HepG2 (cell line): ENCODE results near the gene LHX1. TPM values are rescaled to one million over a fixed set of nuclear protein-coding genes. Genes with fewer than 3 reads are reported as not detected.

Source experiments
- ATAC-seq: fragments of 200-7000 bp; cut with Tn5 transposase; 3 replicates; pipeline ENCODE4 v1.9.1; 2020; ENCODE audit warnings: mild to moderate bottlenecking, moderate library complexity
- BruUV-seq: library from RNA; stranded (reverse); fragments of 400-500 nt; replicated peaks from 2 replicates; lab custom pipeline; 2021; lab: Mats Ljungman, UMichigan
- CTCF ChIA-PET: fragments of 300-600 bp; formaldehyde crosslinking; extraction: SDS; loops from one replicate; lab custom pipeline; 2021; ENCODE audit warnings: low total read pairs, inconsistent platforms, low intra/inter-chr PET ratio; lab: Yijun Ruan, JAX
- POLR2A ChIA-PET: fragments of 350-600 bp; sonication (Branson Sonifier 250); formaldehyde crosslinking; loops from one replicate; lab custom pipeline; 2020; ENCODE audit warnings: antibody characterized with exemption, inconsistent platforms; lab: Yijun Ruan, JAX
- DNase-seq: peaks from one replicate; pipeline ENCODE4 v3.0.0-alpha.2; 2015; ENCODE audit warnings: low spot score
- FAIRE-seq: peaks from 3 replicates; lab custom pipeline; 2011; peaks lifted over from hg19 to GRCh38; lab: Jason Lieb, UNC
- H2AFZ ChIP-seq: one replicate; pipeline ENCODE4 v1.6.1; 2011; ENCODE audit warnings: low read length, inconsistent platforms
- H3K27ac ChIP-seq: fragments of 300-600 bp; 3 replicates; pipeline ENCODE4 v1.8.0; 2011; ENCODE audit warnings: mixed run types, mild to moderate bottlenecking, mixed read lengths, low read length, inconsistent platforms; ENCODE audit not compliant: insufficient read depth; ENCODE audit errors: extremely low read length
- H3K27me3 ChIP-seq, 2 experiments: fragments of 200-600 bp in 1 of 2; 2 replicates in 1 of 2; 3 replicates in 1 of 2; pipeline versions ENCODE4 v1.6.0 to v1.8.0; 2011; ENCODE audit warnings: low read length in 2 of 2, mild to moderate bottlenecking in 2 of 2, moderate library complexity in 2 of 2, inconsistent platforms in 1 of 2; ENCODE audit not compliant: insufficient read depth in 2 of 2, control insufficient read depth in 1 of 2
- H3K36me3 ChIP-seq, 2 experiments: fragments of 200-600 bp in 1 of 2; replicated peaks in 1 of 2; 2 replicates in 1 of 2; 3 replicates in 1 of 2; pipeline versions ENCODE4 v1.5.1 to v1.8.0; 2011; ENCODE audit warnings: low read length in 2 of 2, inconsistent platforms in 1 of 2; ENCODE audit not compliant: insufficient read depth in 2 of 2, control insufficient read depth in 1 of 2
- H3K4me1 ChIP-seq: 2 replicates; pipeline ENCODE4 v1.5.1; 2012; ENCODE audit warnings: low read length, inconsistent platforms; ENCODE audit not compliant: insufficient read depth
- H3K4me2 ChIP-seq: 2 replicates; pipeline ENCODE4 v1.6.0; 2011; ENCODE audit warnings: low read depth, low read length, inconsistent platforms
- H3K4me3 ChIP-seq, 3 experiments: fragments of 200-600 bp in 1 of 3; sonication (generic), shearing (Covaris generic) in 1 of 3; replicated peaks in 1 of 3; 2 replicates each; pipeline ENCODE4 v1.5.1; 2011 to 2016; ENCODE audit warnings: low read length in 3 of 3, inconsistent platforms in 2 of 3, low read depth in 2 of 3, mild to moderate bottlenecking in 2 of 3, control low read depth in 1 of 3, mixed read lengths in 1 of 3; ENCODE audit not compliant: insufficient read depth in 1 of 3
- H3K79me2 ChIP-seq: one replicate; pipeline ENCODE4 v1.6.1; 2011; ENCODE audit warnings: low read length, inconsistent platforms; ENCODE audit not compliant: insufficient read depth
- H3K9ac ChIP-seq: 2 replicates; pipeline ENCODE4 v1.6.0; 2011; ENCODE audit warnings: mild to moderate bottlenecking, low read depth, low read length, inconsistent platforms; ENCODE audit not compliant: insufficient read depth
- H3K9me3 ChIP-seq: 2 replicates; pipeline ENCODE4 v1.5.1; 2012; ENCODE audit warnings: mild to moderate bottlenecking, low read length
- H4K20me1 ChIP-seq: 2 replicates; pipeline ENCODE4 v1.6.0; 2011; ENCODE audit warnings: inconsistent platforms, mild to moderate bottlenecking, low read length, moderate library complexity; ENCODE audit not compliant: insufficient read depth
- BORCS8-MEF2B ChIP-seq: sonication (generic); formaldehyde crosslinking; IDR thresholded peaks from 2 replicates; pipeline ENCODE4 v1.8.0; 2022; ENCODE audit warnings: mild to moderate bottlenecking, missing genetic modification reagents
- FLYWCH1 ChIP-seq: sonication (generic); formaldehyde crosslinking; IDR thresholded peaks from 2 replicates; pipeline ENCODE4 v1.8.1; 2023; ENCODE audit warnings: mild to moderate bottlenecking, missing genetic modification reagents
- HMG20A ChIP-seq: IDR thresholded peaks from 2 replicates; pipeline ENCODE4 v1.6.1; 2016; ENCODE audit warnings: borderline replicate concordance
- MTF2 ChIP-seq: sonication (generic); formaldehyde crosslinking; IDR thresholded peaks from 2 replicates; pipeline ENCODE4 v1.5.0; 2020; ENCODE audit warnings: missing genetic modification reagents, borderline replicate concordance
- SKI ChIP-seq: fragments of 450-650 bp; IDR thresholded peaks from one replicate; pipeline ENCODE4 v1.6.1; 2018; ENCODE audit warnings: mild to moderate bottlenecking; ENCODE audit not compliant: partially characterized antibody
- ZNF570 ChIP-seq: sonication (generic); formaldehyde crosslinking; IDR thresholded peaks from 2 replicates; pipeline ENCODE4 v1.4.0; 2020; ENCODE audit warnings: mild to moderate bottlenecking, missing genetic modification reagents, borderline replicate concordance
- WGBS: methylation state at CpG from one replicate; pipeline ENCODE4 v1.1.6; 2017; ENCODE audit warnings: low lambda C conversion rate; 5-methylcytosine and 5-hydroxymethylcytosine counted together
- in situ Hi-C: cut with HindIII; loops from 2 replicates; pipeline ENCODE4 v1.10.0; 2017; ENCODE audit warnings: low pct_unique_long_range_greater_than_20kb; ENCODE audit not compliant: extremely low pct_ligation_motif_present
- intact Hi-C: fragments of 100-400 bp; cut with micrococcal nuclease; formaldehyde crosslinking; loops from one replicate; pipeline ENCODE4 v1.10.0; 2022; ENCODE audit not compliant: unreplicated experiment
- polyA plus RNA-seq, 8 experiments: library from polyadenylated mRNA; depleted of rRNA in 3 of 8; stranded (reverse) in 7 of 8; unstranded in 1 of 8; fragments of >200 nt; fragmentation: Illumina TruSeq in 4 of 8; extraction: Trizol in 4 of 8; gene quantifications; 2 replicates each; pipeline versions ENCODE4 v1.2.1 to v1.2.3, GENCODE V29; 2011 to 2016; ENCODE audit warnings: low read depth in 4 of 8, missing spikeins in 1 of 8, mixed read lengths in 1 of 8; ENCODE audit not compliant: insufficient read depth in 1 of 8
- total RNA-seq, 5 experiments: library from RNA; depleted of rRNA; stranded (reverse); fragments of >200 nt; fragmentation: Illumina TruSeq; extraction: Trizol; gene quantifications; 2 replicates each; pipeline ENCODE4 v1.2.3, GENCODE V29; 2016; ENCODE audit warnings: low read depth in 1 of 5
- TF ChIP-seq, protein P1 (sequence below), 2 experiments: sonication (generic) in 1 of 2; formaldehyde crosslinking in 1 of 2; IDR thresholded peaks; 2 replicates each; pipeline versions ENCODE4 v1.6.1 to v1.9.0; 2014 to 2022; ENCODE audit warnings: antibody characterized with exemption in 1 of 2, borderline replicate concordance in 1 of 2, inconsistent platforms in 1 of 2, low read depth in 1 of 2, missing genetic modification reagents in 1 of 2
- TF ChIP-seq, protein P2 (sequence below): sonication (generic); formaldehyde crosslinking; IDR thresholded peaks from 2 replicates; pipeline ENCODE4 v1.4.0; 2020; ENCODE audit warnings: mild to moderate bottlenecking, missing genetic modification reagents
- TF ChIP-seq, protein P3 (sequence below): sonication (generic); formaldehyde crosslinking; IDR thresholded peaks from 2 replicates; pipeline ENCODE4 v1.4.0; 2020; ENCODE audit warnings: missing genetic modification reagents
- TF ChIP-seq, protein P4 (sequence below): sonication (generic); formaldehyde crosslinking; IDR thresholded peaks from 2 replicates; pipeline ENCODE4 v1.4.0; 2020; ENCODE audit warnings: mild to moderate bottlenecking, missing genetic modification reagents

The LHX1 gene
- total and polyA plus RNA-seq, 2 of the 13 experiments (the other 11 are each of a cell fraction or from before 2014, with no cell fraction given), result not detected

DNA sequence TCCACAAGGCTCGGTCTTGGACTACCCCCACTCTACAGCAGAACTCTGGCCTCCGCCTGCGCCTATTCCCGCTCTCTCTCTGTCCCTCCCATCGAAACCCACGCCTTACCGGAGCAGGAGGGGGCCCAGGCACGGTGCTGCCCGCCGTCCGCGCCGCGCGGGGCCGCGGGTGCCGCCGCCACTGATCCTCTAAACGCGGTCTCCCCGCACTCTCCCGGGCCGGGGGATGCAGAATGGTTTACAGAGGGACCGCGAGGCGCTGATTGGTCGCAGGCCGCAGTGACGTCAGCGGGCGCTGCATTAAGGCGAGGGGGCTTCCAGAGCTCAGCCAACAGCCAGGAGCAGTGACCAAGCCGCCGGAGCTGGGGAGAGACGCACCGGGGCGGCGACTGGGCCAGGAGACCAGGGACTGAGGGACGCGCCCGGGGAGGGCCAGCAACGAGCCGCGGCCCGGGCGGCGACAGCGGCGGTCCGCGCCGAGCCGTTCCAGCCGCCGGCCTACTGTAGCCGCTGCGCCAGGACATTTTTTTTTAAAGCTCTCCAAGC lies 747 bp upstream of the LHX1 start (continued):
- TF ChIP-seq, protein P1, sequence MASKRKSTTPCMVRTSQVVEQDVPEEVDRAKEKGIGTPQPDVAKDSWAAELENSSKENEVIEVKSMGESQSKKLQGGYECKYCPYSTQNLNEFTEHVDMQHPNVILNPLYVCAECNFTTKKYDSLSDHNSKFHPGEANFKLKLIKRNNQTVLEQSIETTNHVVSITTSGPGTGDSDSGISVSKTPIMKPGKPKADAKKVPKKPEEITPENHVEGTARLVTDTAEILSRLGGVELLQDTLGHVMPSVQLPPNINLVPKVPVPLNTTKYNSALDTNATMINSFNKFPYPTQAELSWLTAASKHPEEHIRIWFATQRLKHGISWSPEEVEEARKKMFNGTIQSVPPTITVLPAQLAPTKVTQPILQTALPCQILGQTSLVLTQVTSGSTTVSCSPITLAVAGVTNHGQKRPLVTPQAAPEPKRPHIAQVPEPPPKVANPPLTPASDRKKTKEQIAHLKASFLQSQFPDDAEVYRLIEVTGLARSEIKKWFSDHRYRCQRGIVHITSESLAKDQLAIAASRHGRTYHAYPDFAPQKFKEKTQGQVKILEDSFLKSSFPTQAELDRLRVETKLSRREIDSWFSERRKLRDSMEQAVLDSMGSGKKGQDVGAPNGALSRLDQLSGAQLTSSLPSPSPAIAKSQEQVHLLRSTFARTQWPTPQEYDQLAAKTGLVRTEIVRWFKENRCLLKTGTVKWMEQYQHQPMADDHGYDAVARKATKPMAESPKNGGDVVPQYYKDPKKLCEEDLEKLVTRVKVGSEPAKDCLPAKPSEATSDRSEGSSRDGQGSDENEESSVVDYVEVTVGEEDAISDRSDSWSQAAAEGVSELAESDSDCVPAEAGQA (IDR thresholded peaks at IDR 0.05; ENCODE audit: low read depth), result no peak
- TF ChIP-seq, protein P1 (CRISPR knock-in tag; IDR thresholded peaks at IDR 0.05; ENCODE audit: borderline replicate concordance), result no peak
- no peak; the same call in 1 of the 2 replicates for TF ChIP-seq MTF2 (CRISPR knock-in tag)
- TF ChIP-seq BORCS8-MEF2B (CRISPR knock-in tag), result no peak
- TF ChIP-seq, all 625 proteins: peak for 3

DNA sequence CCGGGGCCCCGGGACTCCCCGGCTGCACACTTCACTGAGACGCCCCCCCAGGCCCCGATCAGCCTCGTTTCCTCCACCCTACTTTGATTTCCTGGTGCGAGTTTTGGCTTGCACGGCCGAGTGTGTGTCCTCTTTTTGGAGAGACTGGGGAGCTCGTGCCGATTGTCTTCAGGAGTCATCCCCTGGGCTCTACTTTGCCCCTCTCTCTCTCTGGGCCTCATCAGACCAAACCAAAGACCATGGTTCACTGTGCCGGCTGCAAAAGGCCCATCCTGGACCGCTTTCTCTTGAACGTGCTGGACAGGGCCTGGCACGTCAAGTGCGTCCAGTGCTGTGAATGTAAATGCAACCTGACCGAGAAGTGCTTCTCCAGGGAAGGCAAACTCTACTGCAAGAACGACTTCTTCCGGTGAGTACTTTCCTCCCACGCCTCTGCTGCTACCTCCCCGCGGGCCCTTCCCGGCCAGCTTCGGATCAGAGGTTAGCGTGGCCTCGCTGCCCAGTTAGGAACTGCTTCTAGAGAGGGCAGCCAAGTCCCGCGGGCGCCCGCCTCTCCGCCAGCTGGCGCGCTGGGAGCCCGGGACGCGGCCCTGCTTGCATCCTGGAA lies 787 bp downstream of the LHX1 start:
- Histone ChIP-seq H3K36me3 (no peaks in the 10 kb centered on the region), H3K27ac (no peak overlapping the region), H3K79me2 (no peaks in the 10 kb centered on the region), H3K4me2 (peak overlapping the region; percentile 52), H3K9me3 (no peaks in the 10 kb centered on the region), H3K27me3 (peaks cover 47 to 89% of the 10 kb centered on the region in 2 experiments), H2AFZ (no peak overlapping the region), H3K4me1 (peaks cover 57% of the 10 kb centered on the region), H3K4me3 (peak overlapping the region in 1 of 3 experiments; percentile 58; a peak in 1 of 6 replicates), H4K20me1 (peaks cover 21% of the 10 kb centered on the region; the same call in 1 of the 2 replicates), H3K9ac (no peak overlapping the region)
- in situ Hi-C loops, result no loop called here
- no peak for FAIRE-seq
- POLR2A ChIA-PET, result interaction anchor here (1.8 kb wide), 1 partner anchor 11 kb away, joined by 7 read pairs; the partner anchor contains the start of gene AATF
- peak; percentile 23 for ATAC-seq
- WGBS, result 34% methylated on average over 16 of the region's 36 CpGs
- BruUV-seq, result no TSS peak
- intact Hi-C loops, result no loop called here
- DNase-seq, result no peak
- CTCF ChIA-PET, result no interaction called here
- TF ChIP-seq, protein P2, sequence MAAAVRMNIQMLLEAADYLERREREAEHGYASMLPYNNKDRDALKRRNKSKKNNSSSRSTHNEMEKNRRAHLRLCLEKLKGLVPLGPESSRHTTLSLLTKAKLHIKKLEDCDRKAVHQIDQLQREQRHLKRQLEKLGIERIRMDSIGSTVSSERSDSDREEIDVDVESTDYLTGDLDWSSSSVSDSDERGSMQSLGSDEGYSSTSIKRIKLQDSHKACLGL (CRISPR knock-in tag), result no peak
- TF ChIP-seq SKI, result no peak
- no peak for TF ChIP-seq HMG20A
- no peak for TF ChIP-seq FLYWCH1 (CRISPR knock-in tag)
- TF ChIP-seq, protein P3, sequence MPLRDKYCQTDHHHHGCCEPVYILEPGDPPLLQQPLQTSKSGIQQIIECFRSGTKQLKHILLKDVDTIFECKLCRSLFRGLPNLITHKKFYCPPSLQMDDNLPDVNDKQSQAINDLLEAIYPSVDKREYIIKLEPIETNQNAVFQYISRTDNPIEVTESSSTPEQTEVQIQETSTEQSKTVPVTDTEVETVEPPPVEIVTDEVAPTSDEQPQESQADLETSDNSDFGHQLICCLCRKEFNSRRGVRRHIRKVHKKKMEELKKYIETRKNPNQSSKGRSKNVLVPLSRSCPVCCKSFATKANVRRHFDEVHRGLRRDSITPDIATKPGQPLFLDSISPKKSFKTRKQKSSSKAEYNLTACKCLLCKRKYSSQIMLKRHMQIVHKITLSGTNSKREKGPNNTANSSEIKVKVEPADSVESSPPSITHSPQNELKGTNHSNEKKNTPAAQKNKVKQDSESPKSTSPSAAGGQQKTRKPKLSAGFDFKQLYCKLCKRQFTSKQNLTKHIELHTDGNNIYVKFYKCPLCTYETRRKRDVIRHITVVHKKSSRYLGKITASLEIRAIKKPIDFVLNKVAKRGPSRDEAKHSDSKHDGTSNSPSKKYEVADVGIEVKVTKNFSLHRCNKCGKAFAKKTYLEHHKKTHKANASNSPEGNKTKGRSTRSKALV (CRISPR knock-in tag), result peak; percentile 69; the same call in 1 of the 2 replicates
- no peak for TF ChIP-seq ZNF570 (CRISPR knock-in tag)
- TF ChIP-seq, protein P4, sequence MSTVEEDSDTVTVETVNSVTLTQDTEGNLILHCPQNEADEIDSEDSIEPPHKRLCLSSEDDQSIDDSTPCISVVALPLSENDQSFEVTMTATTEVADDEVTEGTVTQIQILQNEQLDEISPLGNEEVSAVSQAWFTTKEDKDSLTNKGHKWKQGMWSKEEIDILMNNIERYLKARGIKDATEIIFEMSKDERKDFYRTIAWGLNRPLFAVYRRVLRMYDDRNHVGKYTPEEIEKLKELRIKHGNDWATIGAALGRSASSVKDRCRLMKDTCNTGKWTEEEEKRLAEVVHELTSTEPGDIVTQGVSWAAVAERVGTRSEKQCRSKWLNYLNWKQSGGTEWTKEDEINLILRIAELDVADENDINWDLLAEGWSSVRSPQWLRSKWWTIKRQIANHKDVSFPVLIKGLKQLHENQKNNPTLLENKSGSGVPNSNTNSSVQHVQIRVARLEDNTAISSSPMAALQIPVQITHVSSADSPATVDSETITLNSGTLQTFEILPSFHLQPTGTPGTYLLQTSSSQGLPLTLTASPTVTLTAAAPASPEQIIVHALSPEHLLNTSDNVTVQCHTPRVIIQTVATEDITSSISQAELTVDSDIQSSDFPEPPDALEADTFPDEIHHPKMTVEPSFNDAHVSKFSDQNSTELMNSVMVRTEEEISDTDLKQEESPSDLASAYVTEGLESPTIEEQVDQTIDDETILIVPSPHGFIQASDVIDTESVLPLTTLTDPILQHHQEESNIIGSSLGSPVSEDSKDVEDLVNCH (CRISPR knock-in tag), result no peak
